D341Med (cell line): ENCODE data around the gene RNF175.

Source experiments
- DNase-seq: peaks from one replicate; pipeline ENCODE4 v3.0.0; 2012; ENCODE audit warnings: low spot score

RNF175 gene

DNA sequence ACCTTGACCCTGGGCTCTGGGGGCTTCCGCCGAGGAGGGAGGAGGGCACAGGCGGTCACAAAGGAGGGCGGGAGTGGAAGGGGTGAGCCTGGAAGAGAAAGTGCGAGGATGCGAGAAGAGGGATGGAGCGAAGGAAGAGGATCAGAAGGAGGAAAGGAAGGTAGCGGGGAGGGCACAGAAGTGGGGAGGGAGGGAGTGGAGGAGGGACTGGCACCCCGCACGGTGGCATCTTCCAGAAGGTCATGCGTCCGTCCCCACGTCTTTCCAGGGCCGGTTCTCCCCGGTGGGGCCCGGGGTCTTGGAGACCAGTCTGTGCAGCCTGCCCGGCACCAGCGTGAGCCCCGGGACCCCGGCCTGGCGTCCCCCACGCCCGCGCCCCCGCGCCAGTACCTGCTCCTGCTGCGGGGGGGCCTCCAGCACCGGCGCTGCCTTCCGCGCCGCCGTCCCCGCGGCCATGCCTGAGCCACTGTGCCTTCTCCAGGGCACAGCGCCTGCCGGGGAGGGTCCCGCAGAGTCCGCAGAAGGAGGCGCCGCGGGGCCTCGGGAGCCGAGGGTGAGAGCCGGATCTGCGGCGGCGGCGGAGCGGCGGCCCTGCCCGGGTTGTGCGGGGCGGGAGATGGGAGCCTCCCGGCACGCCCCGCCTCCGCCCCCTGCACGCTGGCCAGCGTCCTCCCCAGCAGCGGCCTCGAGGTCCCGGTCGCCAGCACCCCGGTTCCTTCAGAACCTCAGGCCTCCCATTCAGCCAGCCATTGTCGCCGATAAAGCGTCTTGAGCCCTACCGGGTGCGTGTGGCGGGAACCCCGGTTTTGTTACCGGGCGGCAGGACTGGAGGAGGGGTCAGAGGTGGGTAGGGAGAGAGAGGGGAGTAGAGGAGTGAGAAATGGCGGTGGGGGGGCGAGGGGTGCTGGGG is at the start of gene RNF175:
Gene RNF175, minus strand, starts transcription at position 618 of the 910 bp plus-strand sequence. Its CDS starts 162 bp downstream, at position 456.
- DNase-seq, result peak; percentile 57

DNA sequence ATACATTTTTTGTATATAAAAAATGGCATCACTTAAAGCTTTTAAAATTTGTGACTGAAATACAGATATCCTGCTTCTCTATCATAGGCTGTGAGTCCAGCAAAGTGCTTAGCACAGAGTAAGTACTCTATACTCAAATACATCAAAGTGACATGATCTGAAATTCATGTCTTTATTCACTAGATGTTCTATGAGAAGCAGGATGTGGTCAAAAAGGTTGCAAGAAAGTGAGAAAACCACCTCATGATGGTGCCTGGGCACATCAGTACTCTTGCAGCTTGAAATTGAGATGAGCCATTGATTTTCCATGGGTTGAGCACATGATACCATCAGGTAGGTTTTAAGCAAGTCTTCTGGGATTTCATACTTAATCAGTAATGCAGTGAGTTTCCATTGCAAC is 49.5 kb upstream of the RNF175 start:
- DNase-seq, result no peak

DNA sequence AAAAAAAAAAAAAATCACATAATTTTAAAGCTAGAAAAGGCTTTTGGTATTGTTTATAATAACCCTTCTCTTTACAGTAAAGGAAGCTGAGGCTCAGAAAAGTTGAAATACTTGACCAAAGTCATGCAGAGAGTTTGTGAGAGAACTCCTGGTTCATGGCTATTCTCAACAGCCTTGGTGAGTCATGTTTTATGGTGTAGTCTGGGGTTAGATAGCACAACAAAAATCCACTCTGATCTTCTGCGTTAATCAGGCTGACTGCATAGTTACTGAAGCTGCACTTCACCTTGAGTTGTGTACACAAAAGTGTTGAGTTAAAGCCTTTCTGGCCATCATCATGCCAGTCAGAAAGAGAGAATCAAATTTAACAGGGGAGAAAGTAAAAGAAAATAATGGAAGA is 48.4 kb upstream of the RNF175 start:
- no peak for DNase-seq

DNA sequence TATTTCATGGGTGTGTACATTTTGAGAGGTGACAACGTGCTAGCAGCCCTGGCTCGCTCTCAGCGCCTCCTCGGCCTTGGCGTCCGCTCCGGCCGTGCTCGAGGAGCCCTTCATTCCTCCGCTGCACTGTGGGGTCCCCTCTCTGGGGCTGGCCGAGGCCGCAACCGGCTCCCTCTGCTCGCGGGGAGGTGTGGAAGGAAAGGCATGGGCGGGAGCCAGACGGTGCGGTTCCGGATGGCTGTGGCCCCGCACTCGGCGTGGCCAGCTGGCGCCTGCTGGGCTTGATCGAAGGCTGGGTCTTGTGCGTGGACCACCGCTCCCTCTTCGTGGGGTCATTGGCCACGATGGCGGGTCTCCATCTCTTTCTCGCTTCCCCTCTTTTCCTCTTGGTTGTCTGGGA is 46.2 kb upstream of the RNF175 start:
- no peak for DNase-seq

GRCh38 chr4:153804722-153805121 is 44.9 kb upstream of the RNF175 start:
- no peak for DNase-seq

GRCh38 chr4:153799694-153800074 is 39.9 kb upstream of the RNF175 start:
- no peak for DNase-seq

- DNase-seq, result no peak
Observed at GRCh38 chr4:153798901-153799693, 39.3 kb upstream of the RNF175 start.

GRCh38 chr4:153798420-153798819 is 38.6 kb upstream of the RNF175 start:
- no peak for DNase-seq

GRCh38 chr4:153794006-153794405 is 34.2 kb upstream of the RNF175 start:
- no peak for DNase-seq

DNA sequence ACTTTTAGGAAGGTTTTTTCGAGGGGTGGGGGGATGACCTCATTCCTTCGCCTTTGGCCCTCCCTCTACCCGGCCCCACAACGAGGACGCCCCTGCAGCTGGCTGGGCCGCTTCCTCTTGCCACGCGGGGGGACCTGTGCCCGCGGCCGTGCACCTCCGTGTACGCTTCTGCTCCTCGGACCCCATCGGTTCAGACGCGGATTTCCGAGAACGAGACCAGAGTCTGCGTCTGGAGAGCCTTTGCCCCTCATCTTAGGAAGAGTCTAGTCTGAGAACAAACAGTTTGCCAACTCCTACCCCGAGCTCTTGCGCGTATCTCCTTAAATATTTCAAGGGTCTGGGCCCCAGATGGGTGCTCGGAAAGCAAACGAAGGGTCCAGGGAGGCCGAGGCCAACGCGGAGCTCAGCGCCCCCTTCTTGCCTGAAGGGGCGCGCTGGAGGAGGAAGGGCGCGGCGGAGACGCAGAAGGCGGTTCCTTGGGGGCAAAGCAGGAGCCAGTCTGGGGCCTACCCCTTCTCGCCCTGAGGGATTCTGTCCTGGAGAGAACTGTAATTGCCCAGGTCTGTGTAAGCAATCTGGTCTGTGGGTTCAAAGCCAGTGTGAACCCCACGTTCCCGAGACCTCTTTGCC is 32.9 kb upstream of the RNF175 start:
- no peak for DNase-seq

DNA sequence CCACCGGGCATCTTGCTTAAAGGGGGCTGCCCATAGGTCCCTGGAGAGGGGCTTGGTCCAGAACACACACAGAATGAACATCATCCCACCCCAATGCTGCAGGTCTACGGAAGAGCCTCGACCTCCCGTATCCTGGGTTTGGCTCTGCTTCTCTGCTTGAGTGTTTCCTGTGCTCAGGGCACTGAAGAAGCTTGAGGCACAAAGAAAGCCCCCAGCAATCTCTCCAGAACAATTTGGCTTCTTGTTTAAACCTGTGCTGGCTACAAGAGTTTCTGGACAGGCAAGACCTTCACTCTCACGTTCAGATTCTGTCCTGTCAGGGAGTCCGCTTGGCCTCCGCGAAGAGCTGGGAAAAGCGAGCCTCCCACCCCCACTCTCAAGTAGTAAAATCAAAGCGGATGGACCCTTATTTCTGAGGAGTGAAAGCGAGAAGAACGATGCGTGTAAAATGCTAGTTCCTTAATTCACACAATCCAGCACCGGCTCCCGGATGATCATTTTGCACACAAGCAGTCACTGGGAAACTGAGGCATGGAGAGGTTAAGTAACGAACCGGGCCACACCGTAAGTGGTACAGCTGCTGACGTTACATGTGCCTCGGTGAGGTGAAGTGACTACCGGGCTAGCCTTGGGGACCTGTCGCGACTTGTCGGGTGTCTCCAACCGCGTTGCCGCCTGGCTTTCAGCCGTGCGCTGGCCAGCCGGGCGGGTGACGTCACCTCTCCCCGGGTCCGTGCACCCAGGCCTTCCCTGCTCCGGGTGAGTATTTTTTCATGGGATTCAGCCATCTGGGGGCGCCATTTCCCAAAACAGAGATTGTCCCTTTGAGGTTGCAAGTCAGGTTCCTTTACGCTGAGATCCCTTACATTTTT is 32.2 kb upstream of the RNF175 start:
- peak; percentile 73 for DNase-seq

DNA sequence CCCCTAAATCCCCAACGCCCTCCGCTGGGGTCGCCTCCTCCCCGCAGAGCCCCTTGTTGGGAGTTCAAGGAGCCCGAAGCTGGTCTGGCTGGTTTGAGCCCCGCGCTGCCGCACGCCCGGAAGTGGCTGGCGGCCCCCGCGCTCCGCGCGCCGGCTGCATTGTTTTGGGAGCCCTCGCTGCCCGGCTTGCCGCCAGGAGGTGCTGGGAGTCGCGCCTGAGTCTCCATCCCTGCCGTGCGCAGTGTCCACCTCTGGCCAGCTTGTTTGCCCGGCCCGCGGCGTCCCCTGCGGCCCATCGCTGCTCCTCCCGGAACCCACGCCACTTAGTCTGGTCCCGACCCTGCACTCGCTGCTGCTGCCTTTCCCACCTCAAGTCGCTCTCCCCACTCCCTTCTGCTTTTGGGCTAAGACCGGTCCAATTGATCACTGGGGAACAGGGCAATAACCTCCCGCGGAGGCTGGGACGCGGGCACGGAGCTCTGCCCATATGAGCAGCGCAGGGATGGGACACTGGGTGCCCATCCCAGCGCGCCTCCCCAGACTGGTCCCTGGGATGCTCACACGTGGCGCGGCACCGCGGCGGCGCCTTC is 31.2 kb upstream of the RNF175 start:
- DNase-seq, result peak; percentile 53

- DNase-seq, result no peak
Observed at GRCh38 chr4:153790500-153790865, 30.7 kb upstream of the RNF175 start.

GRCh38 chr4:153789741-153790499 is 30.1 kb upstream of the RNF175 start:
- no peak for DNase-seq

DNA sequence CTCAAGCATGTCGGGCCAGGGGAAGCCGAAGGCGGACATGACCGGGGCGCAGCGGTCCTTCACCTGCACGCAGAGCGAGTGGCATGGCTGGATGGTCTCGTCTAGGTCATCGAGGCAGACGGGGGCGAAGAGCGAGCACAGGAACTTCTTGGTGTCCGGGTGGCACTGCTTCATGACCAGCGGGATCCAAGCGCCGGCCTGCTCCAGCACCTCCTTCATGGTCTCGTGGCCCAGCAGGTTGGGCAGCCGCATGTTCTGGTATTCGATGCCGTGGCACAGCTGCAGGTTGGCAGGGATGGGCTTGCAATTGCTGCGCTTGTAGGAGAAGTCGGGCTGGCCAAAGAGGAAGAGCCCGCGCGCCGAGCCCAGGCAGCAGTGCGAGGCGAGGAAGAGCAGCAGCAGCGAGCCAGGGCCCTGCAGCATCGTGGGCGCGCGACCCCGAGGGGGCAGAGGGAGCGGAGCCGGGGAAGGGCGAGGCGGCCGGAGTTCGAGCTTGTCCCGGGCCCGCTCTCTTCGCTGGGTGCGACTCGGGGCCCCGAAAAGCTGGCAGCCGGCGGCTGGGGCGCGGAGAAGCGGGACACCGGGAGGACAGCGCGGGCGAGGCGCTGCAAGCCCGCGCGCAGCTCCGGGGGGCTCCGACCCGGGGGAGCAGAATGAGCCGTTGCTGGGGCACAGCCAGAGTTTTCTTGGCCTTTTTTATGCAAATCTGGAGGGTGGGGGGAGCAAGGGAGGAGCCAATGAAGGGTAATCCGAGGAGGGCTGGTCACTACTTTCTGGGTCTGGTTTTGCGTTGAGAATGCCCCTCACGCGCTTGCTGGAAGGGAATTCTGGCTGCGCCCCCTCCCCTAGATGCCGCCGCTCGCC is 28.8 kb upstream of the RNF175 start, which contains the start of gene SFRP2:
Gene SFRP2, minus strand, starts transcription at position 671 of the 864 bp plus-strand sequence. Its CDS starts 248 bp downstream, at position 423.
- DNase-seq, result peak; percentile 61

DNA sequence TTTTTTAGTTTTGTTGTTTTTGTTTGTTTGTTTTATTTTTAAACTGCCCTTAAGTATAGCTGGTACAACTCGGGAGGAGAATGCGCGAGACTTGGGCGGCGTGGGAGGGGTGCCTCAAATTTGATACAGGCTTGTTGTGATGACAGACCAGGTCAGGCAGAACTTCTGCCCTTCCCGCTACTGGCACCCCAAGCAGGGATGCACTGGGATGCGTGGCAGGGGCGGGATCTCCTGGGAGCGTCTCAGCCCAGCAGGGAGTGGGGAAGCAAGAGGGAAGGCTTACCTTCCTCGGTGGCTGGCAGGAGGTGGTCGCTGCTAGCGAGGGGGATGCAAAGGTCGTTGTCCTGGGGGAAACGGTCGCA is 28.2 kb upstream of the RNF175 start:
- DNase-seq, result peak; percentile 38

- DNase-seq, result no peak
Observed at GRCh38 chr4:153787575-153787974, 27.8 kb upstream of the RNF175 start.

DNA sequence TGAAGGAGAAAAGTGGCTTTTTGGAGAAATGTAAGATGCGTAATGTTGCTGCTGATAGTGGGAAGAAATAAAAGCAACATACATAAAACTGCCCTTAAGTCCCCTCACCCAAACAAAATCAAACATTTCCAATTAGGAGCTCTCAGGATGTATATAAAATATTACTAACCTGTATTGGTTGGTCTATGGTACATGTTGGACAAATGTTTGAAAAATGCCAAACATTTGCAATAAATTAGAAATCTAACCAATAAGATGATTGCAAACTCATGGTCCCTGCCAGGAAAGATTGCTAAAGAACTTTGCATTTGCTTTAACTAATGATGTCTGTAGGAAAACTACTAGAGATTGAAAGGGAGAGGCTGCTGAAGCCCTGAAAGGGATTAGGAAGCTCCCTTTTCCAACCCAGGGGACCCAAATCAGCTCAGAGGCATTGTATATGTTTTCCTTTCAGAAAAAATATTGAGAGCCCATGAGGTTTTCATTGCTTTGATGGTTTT is 27.3 kb upstream of the RNF175 start:
- DNase-seq, result no peak
